Heart left ventricle (tissue), 16 donors: ENCODE measurements around the gene CASQ2. TPM values are rescaled to one million over a fixed set of nuclear protein-coding genes. Genes with fewer than 3 reads are reported as not detected.
A peak's percentile ranks its signal among the peaks of the same experiment; 100 is the strongest.

Experiments used
- ATAC-seq, 4 donors: fragments of 200-7000 bp; cut with Tn5 transposase; one replicate each; pipeline ENCODE4 v1.9.1; 2020 to 2022; ENCODE audit warnings: moderate library complexity in 4 of 4, mild to moderate bottlenecking in 3 of 4, moderate number of reproducible peaks in 1 of 4
- DNase-seq, 5 donors: peaks; one replicate each; pipeline ENCODE4 v3.0.0-alpha.2; 2020
- H3K27ac ChIP-seq, 12 donors: fragments of 200-600 bp; sonication (generic) in 4 of 12; one replicate each; pipeline versions ENCODE4 v1.5.0 to v1.8.0; 2016 to 2022; ENCODE audit warnings: mild to moderate bottlenecking in 2 of 12
- H3K27me3 ChIP-seq, 9 donors: fragments of 200-600 bp; sonication (generic) in 2 of 9; one replicate each; pipeline versions ENCODE4 v1.5.1 to v1.8.0; 2016 to 2022; ENCODE audit warnings: mild to moderate bottlenecking in 3 of 9
- H3K36me3 ChIP-seq, 9 donors: fragments of 200-600 bp; sonication (generic) in 2 of 9; one replicate each; pipeline versions ENCODE4 v1.5.0 to v1.8.0; 2018 to 2022; ENCODE audit warnings: mild to moderate bottlenecking in 2 of 9
- H3K4me1 ChIP-seq, 12 donors: fragments of 200-600 bp; sonication (generic) in 4 of 12; one replicate each; pipeline versions ENCODE4 v1.5.0 to v1.8.0; 2016 to 2022; ENCODE audit warnings: mild to moderate bottlenecking in 3 of 12
- H3K4me3 ChIP-seq, 12 donors: fragments of 200-600 bp; sonication (generic) in 4 of 12; one replicate each; pipeline versions ENCODE4 v1.5.0 to v1.8.0; 2017 to 2022; ENCODE audit warnings: mild to moderate bottlenecking in 9 of 12, moderate library complexity in 4 of 12
- H3K9me3 ChIP-seq, 12 donors: fragments of 200-600 bp; sonication (generic) in 4 of 12; one replicate each; pipeline versions ENCODE4 v1.5.0 to v1.8.0; 2016 to 2022; ENCODE audit warnings: mild to moderate bottlenecking in 1 of 12
- POLR2A ChIP-seq, 2 donors: fragments of 450-650 bp; IDR thresholded peaks; one replicate each; pipeline ENCODE4 v1.6.1; 2017; ENCODE audit warnings: antibody characterized with exemption in 2 of 2, mild to moderate bottlenecking in 2 of 2, moderate library complexity in 2 of 2
- WGBS, 4 donors: extraction: QIAGEN DNeasy Blood & Tissue Kit in 2 of 4; methylation state at CpG; one replicate each; pipeline versions ENCODE4 v1.1.5 to v1.1.7; 2013 to 2018; 5-methylcytosine and 5-hydroxymethylcytosine counted together
- intact Hi-C, 10 donors: fragments of 100-400 bp; cut with DNase I; formaldehyde crosslinking; loops; one replicate each; pipeline versions ENCODE4 v1.11.1 to v1.14.2; 2022
- polyA plus RNA-seq, 2 donors: library from polyadenylated mRNA; stranded (reverse); fragments of 200-250 nt; gene quantifications; one replicate each; pipeline ENCODE4 v1.2.3, GENCODE V29; 2013
- total RNA-seq, 9 donors: library from RNA; depleted of rRNA in 2 of 9; stranded (reverse); fragments of >200 nt in 2 of 9; fragmentation: NEBNext Ultra II Directional in 3 of 9; extraction: Animal tissue kit (Norgen Biotek cat#: 25700) in 3 of 9; gene quantifications; one replicate each; pipeline versions ENCODE4 v1.1.0 to v1.2.4, GENCODE V29; 2016 to 2023
- TF ChIP-seq, protein P1 (sequence below), 12 donors: fragments of 200-600 bp; sonication (generic) in 4 of 12; IDR thresholded peaks; one replicate each; pipeline versions ENCODE4 v1.5.0 to v1.8.0; 2018 to 2022; ENCODE audit warnings: antibody characterized with exemption in 12 of 12, mild to moderate bottlenecking in 5 of 12
- donor health status: ischemic (EF 13 %, LVEDD 7.1; RV severe dilation, severe dysfunction).
- donor health status: healthy with polysubstance abuse.
- donor health status: DM: no; HTN: yes; CAD: no.
- donor health status: DM: no; HTN: no; CAD: no.
- donor health status: ischemic (EF 25% LVEDD 6.9; RV normal size, moderate dysfunction).
- donor health status: ischemic (EF 25% LVEDD 5.7; RV mildly dilated, moderate dysfunction).
- donor health status: healthy.
- donor health status: DM: yes; HTN: yes; CAD: no.
- donor health status: ischemic (EF 35%, LVEDD 5.7; RV mildly dilated, moderate dysfunction).
- donor health status: nonischemic (EF 11% LVEDD 7.7; RV severe dilation, severe dysfunction).
- donor health status: DM: yes; HTN: yes; CAD: no.
- donor health status: PGD.
- donor health status: ischemic (EF 29% LVEDD 5.4; RV normal size, mild dysfunction).
- donor health status: nonischemic (EF 23%, LVEDD 6.1; RV moderate dilation, normal function).

The CASQ2 gene
- total and polyA plus RNA-seq, 11 donors = 444 to 1,692 (median 895) TPM

DNA sequence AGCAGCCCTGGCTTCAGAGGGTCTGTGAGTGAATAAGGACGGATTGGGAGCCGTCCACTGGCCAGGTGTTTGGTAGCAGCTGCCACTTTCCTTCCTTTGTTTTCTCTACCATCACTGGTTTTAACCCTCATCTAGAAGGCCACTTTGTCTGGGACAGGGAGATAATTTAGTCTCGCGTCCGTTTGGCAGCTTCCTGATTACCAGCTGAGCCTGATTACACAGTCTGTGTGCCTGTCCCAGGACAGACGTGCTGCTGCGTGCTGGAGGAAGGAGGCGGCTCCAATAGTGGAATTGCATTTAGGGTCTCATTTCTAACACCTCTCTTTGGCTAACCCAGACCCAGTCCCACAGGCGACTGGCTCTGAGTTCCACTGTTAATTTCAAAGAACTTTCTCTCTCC is 24.6 kb upstream of the CASQ2 start:
- ATAC-seq (peak; percentile 64 to 76 (median 74)), DNase-seq (peak in 1 of 5 donors; percentile 43)
- Histone ChIP-seq H3K27ac (no peak overlapping the region), H3K4me3 (no peak overlapping the region), H3K4me1 (peaks cover 0 to 6% (median 0%) of the 10 kb centered on the region in 12 donors), H3K9me3 (peaks cover 0 to under 1% (median 0%) of the 10 kb centered on the region in 12 donors), H3K36me3 (no peaks in the 10 kb centered on the region), H3K27me3 (peaks cover 0 to 12% (median 0%) of the 10 kb centered on the region in 9 donors)
- intact Hi-C loops = no loop called here
- 13 to 21% (median 19%) methylated on average over 9 of the region's 9 CpGs for WGBS, 4 donors
- TF ChIP-seq, protein P1, sequence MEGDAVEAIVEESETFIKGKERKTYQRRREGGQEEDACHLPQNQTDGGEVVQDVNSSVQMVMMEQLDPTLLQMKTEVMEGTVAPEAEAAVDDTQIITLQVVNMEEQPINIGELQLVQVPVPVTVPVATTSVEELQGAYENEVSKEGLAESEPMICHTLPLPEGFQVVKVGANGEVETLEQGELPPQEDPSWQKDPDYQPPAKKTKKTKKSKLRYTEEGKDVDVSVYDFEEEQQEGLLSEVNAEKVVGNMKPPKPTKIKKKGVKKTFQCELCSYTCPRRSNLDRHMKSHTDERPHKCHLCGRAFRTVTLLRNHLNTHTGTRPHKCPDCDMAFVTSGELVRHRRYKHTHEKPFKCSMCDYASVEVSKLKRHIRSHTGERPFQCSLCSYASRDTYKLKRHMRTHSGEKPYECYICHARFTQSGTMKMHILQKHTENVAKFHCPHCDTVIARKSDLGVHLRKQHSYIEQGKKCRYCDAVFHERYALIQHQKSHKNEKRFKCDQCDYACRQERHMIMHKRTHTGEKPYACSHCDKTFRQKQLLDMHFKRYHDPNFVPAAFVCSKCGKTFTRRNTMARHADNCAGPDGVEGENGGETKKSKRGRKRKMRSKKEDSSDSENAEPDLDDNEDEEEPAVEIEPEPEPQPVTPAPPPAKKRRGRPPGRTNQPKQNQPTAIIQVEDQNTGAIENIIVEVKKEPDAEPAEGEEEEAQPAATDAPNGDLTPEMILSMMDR (IDR thresholded peaks at IDR 0.05) = no peak

GRCh38 chr1:115791816-115792215 is 23.3 kb upstream of the CASQ2 start:
- ATAC-seq (no peak), DNase-seq (no peak)
- intact Hi-C loops = no loop called here
- TF ChIP-seq, protein P1 (IDR thresholded peaks at IDR 0.05) = no peak
- TF ChIP-seq POLR2A (IDR thresholded peaks at IDR 0.05) = no peak
- H3K27me3 ChIP-seq = peaks cover 0 to 12% (median 0%) of the 10 kb centered on the region in 9 donors
- H3K9me3 ChIP-seq = peaks cover 0 to 10% (median 0%) of the 10 kb centered on the region in 12 donors
- H3K4me1 ChIP-seq = peaks cover 0 to 6% (median 0%) of the 10 kb centered on the region in 12 donors
- H3K4me3 ChIP-seq = no peak overlapping the region
- 83 to 92% (median 91%) methylated on average over 3 of the region's 3 CpGs for WGBS, 4 donors
- no peaks in the 10 kb centered on the region for H3K36me3 ChIP-seq
- H3K27ac ChIP-seq = no peak overlapping the region

DNA sequence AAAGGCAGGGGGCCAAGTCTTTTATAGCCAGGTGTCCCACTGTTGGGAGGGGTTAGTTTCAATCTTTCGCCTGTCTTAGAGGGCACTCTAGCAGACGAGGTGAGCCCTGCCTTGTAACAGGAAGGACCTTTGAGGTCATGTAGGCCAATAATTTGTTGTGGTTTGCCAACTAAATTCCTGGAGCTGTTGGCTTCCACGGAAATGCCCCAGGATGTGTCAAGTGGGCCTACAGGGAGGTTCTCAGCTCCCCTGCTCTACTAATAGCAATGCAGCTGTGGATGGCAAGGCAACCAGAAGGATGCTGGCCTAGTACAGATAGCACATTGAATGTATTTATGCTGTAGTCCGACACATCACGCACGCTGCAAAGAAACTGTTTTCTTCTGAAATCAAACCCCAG is 22.3 kb upstream of the CASQ2 start:
- intact Hi-C loops = no loop called here
- Histone ChIP-seq H3K9me3 (peaks cover 0 to 10% (median 0%) of the 10 kb centered on the region in 12 donors), H3K4me1 (peaks cover 0 to 6% (median 0%) of the 10 kb centered on the region in 12 donors), H3K4me3 (no peak overlapping the region), H3K27ac (no peak overlapping the region), H3K27me3 (peaks cover 0 to 6% (median 0%) of the 10 kb centered on the region in 9 donors), H3K36me3 (no peaks in the 10 kb centered on the region)
- 71 to 82% (median 76%) methylated on average over 6 of the region's 6 CpGs for WGBS, 4 donors
- no peak for ATAC-seq
- no peak for DNase-seq
- TF ChIP-seq, protein P1 (IDR thresholded peaks at IDR 0.05) = no peak
- no peak for TF ChIP-seq POLR2A (IDR thresholded peaks at IDR 0.05)

GRCh38 chr1:115790356-115790755 is 21.8 kb upstream of the CASQ2 start:
- Histone ChIP-seq H3K27me3 (peaks cover 0 to 5% (median 0%) of the 10 kb centered on the region in 9 donors), H3K27ac (no peak overlapping the region), H3K4me1 (peaks cover 0 to 6% (median 0%) of the 10 kb centered on the region in 12 donors), H3K4me3 (no peak overlapping the region), H3K9me3 (peaks cover 0 to 10% (median 0%) of the 10 kb centered on the region in 12 donors), H3K36me3 (no peaks in the 10 kb centered on the region)
- no peak for TF ChIP-seq POLR2A (IDR thresholded peaks at IDR 0.05)
- TF ChIP-seq, protein P1 (IDR thresholded peaks at IDR 0.05) = no peak
- 45 to 63% (median 55%) methylated on average over 3 of the region's 3 CpGs for whole genome bisulfite sequencing, 4 donors
- no peak for ATAC-seq
- intact Hi-C loops = no loop called here
- no peak for DNase-seq
